ENCODE data around the gene EDEM3.
A peak's percentile ranks its signal among the peaks of the same experiment; 100 is the strongest.

EDEM3 gene

DNA sequence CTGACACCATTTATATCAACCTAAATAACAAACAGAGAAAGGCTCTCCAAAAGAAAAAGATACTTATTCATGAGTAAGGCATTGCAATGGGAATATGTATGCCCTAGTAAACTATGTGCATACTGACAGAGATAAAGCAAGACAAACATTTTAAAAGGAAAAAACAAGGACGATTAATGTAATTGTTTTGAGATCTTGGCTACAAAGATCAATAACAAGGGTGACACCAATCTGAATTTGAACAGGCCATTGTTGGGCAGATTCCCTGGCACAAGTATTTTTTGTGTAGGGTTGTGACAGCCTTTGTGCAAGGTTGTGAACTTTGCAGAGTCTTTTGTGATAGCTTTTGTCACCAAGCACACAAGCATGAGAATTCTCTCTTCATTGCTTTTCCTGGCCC is 85.3 kb downstream of the EDEM3 start:
- DNase-seq (ENCODE audit: low read depth) = no peak

GRCh38 chr1:184665360-184665759 is 89.3 kb downstream of the EDEM3 start:
- DNase-seq (ENCODE audit: low read depth) = no peak

DNA sequence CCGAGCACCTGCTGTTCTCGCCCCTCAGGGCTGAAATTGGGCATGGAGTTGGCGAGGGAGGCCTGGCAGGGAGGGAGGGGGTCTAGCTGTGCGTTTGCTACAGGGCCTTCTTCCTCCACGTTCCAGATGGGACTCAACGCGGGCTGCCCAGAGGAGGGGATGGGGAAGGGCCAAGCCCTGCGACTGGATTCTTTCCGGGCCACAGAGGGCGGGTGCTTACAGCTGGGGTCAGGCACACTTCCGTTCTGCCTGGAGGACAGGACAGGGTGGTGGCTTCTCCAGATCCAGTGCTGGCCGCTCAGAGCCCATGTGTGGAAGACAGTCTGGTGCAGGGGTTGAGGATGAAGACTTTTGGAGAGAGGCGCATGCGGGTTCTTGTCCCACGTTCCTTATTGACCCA is 90.0 kb downstream of the EDEM3 start:
- no peak for DNase-seq (ENCODE audit: low read depth)

DNA sequence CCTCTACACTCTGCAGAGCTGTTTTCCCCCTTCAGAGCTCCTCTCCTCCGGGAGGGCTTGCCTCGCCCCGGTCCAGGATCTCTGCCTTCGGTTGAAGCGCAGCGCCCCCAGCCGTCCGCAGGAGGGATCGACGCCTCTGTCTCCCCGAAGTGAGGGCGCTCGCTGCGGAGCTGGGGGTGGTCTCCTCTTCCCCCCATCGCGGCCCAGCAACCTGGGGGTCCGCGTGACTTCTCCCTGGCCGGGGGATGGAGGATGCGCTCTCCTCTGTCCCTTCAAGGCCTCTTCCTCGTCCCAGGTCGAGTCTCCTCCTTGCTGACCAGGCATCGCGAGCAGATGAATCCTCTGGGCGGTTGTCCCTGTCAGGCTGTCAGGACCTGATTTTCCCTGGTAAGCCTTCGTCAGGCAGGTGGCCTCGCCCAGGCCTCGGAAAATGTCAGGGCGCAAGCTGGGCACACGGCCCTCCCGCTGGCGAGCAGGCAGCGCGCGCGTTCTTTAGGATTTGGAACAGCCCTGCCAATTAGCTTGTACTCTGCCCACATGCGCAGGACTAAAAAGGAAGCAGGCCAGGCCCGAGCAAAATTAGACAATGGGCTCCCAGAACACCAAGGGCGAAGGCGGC is 90.5 kb downstream of the EDEM3 start:
- DNase-seq (ENCODE audit: low read depth) = peak; percentile 62

GRCh38 chr1:184661801-184662200 is 92.9 kb downstream of the EDEM3 start:
- no peak for DNase-seq (ENCODE audit: low read depth)

DNA sequence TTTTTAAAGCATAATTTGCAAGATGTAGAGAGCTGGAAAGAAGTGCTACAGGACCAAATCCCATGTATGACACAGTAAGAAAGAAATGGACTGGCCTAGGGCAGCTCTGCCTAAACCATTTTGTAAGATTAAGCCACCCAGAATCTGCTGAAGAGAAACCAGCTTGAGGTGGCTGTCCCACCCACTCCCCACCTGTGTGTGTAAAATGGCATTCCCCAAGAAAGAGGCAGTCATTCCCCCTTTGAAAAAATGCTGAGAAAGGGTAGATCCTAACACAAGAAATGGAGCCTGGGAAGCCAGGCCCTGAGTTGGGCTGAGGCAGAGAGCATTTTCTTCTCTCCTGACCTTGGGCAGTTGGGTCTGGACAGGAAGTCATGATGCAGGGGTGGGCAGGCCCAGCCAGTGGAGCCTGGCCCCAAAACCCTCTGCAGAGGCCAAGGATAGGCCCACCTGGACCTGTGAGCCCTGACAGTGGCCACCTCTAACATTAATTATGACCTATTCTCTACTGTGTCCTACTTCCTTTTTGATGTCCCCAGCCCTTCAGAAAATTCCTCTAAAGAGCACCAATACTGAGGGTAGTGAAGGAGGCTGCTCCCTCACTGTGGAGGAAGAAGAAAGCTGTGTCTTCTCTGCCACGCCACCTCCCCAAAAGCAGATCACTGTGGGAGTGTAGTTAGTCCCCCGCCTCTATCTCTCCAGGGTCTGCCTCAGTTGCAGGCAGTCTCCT is 94.0 kb downstream of the EDEM3 start:
- no peak for DNase-seq (ENCODE audit: low read depth)

DNA sequence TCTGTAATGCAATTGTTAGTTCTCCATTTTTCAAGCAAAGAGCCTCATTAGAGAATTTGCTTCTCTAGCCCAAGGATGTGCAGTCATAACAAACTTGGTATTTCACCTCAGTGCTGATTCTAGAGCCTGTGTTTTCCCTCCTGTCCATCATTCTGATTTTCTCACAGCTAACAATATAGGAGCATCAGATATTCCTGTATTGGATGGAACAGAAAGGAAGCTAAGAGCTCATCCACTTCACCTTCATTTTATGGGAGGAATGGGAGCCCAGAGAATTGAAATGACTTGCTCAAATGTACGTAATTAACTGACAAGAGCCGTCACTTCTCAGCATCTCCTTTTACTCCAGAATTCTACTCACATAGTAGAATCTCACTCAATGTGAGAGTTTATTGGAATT is 96.6 kb downstream of the EDEM3 start:
- no peak for DNase-seq (ENCODE audit: low read depth)

GRCh38 chr1:184656221-184656620 is 98.4 kb downstream of the EDEM3 start:
- DNase-seq (ENCODE audit: low read depth) = no peak

GRCh38 chr1:184655185-184655584 is 99.5 kb downstream of the EDEM3 start:
- DNase-seq (ENCODE audit: low read depth) = no peak

DNA sequence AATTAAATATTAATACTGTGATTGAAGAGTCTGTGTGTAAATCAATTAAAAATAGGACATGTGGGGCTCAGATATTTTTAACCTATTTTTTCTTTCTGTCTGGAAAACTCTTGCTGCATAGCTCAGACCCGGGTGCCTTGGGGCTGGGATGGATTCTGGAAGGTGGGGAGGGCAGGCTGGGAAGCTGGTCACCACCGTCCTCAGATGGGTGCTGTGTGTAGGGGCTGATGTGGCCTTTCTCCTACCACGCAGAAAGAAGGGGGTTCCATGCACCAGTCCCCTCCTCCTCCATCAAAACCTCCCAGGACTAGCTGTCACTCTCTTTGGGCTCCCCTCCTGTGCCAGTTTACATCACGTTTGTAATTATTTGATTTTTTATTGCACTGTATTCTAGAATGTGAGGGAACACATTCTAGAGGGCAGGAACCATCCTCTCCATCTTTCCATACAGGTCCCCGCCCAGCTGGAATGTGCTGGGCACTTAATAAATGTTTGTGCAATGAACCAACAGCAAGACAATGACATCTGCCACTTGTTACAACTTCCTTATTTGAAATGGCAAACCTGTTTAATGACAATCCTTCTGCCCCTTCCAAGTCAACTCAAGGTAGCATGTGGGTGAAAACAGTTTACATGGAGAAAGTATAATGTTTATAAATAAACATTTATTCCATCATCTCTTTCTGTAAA is 104.3 kb downstream of the EDEM3 start:
- no peak for DNase-seq (ENCODE audit: low read depth)

- peak; percentile 83 for DNase-seq (ENCODE audit: low read depth)
Measured at GRCh38 chr1:184649451-184649888, 105.2 kb downstream of the EDEM3 start.

GRCh38 chr1:184648856-184649201 is 105.8 kb downstream of the EDEM3 start:
- peak; percentile 10 for DNase-seq (ENCODE audit: low read depth)

GRCh38 chr1:184648160-184648855 is 106.3 kb downstream of the EDEM3 start:
- no peak for DNase-seq (ENCODE audit: low read depth)

DNA sequence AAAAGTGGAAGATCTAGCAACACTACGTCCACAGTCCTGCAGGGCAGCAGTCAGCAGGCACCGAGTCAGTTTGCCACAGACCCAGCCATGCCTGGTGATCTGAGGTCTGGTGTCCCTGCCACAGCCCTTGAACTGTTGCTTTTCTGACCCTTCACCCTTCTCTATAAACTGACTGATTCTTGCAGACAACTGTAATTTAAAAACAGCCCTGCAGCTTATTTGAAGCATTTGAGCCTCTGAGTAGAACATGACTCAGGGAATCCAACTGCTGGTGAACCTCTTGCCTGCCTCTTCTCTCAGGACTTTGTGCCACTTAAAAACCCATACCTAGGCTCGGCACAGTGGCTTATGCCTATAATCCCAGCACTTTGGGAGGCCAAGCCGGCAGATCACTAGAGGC is 107.2 kb downstream of the EDEM3 start:
- DNase-seq (ENCODE audit: low read depth) = peak; percentile 32

GRCh38 chr1:184646824-184647223 is 107.8 kb downstream of the EDEM3 start:
- DNase-seq (ENCODE audit: low read depth) = no peak

GRCh38 chr1:184646178-184646701 is 108.4 kb downstream of the EDEM3 start:
- DNase-seq (ENCODE audit: low read depth) = no peak

DNA sequence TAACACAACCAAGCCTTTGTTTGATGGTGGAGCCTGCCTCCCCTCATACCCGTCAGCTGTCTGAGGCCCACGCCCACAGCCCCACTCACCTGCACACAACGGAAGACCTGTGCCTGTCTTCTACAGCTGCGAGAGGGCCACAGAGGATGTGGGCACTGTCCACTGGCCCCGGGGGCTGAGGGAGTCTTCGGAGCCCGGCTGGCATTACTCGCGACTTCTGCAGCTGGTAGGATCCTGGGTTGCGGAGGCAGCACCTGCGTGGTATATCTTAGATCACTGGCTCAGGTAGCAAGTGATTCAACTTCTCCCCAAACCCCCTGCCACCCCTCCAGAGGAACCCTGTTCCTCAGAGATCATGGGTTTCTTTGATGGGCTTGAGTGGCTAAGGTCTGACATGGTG is 109.9 kb downstream of the EDEM3 start:
- no peak for DNase-seq (ENCODE audit: low read depth)

GRCh38 chr1:184643661-184644060 is 111.0 kb downstream of the EDEM3 start:
- no peak for DNase-seq (ENCODE audit: low read depth)

DNA sequence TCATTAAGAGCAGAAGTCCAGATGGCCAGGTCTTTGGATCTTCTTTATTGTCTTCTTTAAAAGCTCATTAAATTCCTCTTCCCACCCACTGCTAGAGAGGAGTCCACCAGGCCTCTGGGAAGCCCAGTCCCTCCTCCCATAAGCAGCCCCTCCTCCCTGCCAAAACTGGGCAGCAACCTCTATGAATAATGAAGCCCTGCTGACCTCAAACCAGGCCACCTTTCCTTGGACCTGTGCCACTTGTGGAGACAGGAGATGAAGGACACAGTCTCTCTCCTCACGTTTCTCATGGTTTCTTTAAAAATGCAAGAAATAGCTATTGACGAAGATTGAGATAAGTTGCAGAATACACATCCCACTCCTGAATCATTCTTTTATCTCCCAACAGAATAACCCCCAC is 112.8 kb downstream of the EDEM3 start:
- DNase-seq (ENCODE audit: low read depth) = no peak

DNA sequence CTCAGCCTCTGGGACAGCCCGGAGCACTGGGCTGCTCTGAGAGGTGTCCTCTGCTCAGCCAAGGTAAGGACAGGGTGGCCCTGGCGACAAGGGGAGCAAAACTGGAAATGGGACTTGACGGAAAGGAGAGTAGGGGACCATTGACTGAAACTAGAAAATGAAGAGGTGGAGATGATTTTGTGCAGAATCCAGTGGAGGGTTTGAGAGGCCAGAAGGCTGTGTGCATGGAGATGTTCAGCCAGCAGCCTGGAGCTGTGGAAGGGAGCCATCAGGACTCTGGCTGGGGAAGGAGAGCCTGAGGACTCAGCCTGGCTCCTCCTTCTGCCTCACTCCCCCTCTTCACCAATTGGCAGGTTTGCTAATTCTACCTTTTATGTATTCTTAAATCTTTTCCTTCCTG is 114.2 kb downstream of the EDEM3 start:
- DNase-seq (ENCODE audit: low read depth) = no peak

Measured in EH (cell line).